ENCODE measurements around the gene RAB31.

DNA sequence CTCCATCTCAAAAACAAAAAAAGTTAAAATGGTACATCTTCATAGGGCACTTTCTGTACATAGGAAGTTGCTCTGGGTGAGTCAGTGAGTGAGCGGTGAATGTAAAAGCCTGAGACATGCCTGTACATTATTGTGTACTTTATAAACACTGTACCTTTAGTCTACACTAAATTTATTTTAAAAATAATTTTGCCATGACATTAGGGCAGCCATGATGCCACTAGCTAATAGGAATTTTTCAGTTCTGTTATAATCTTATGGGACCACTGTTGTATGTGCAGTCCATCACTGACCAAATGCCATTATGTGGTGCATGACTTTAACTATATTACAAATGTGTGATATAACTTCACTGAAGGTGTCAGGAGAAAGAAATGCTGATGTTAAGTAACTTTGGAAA is 166.6 kb downstream of the RAB31 start:
- TF ChIP-seq, protein P1, sequence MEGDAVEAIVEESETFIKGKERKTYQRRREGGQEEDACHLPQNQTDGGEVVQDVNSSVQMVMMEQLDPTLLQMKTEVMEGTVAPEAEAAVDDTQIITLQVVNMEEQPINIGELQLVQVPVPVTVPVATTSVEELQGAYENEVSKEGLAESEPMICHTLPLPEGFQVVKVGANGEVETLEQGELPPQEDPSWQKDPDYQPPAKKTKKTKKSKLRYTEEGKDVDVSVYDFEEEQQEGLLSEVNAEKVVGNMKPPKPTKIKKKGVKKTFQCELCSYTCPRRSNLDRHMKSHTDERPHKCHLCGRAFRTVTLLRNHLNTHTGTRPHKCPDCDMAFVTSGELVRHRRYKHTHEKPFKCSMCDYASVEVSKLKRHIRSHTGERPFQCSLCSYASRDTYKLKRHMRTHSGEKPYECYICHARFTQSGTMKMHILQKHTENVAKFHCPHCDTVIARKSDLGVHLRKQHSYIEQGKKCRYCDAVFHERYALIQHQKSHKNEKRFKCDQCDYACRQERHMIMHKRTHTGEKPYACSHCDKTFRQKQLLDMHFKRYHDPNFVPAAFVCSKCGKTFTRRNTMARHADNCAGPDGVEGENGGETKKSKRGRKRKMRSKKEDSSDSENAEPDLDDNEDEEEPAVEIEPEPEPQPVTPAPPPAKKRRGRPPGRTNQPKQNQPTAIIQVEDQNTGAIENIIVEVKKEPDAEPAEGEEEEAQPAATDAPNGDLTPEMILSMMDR (IDR thresholded peaks at IDR 0.05 in 4 of 5, conservative IDR thresholded peaks at IDR 0.05 in 1 of 5) = no peak
- TF ChIP-seq POLR2A (IDR thresholded peaks at IDR 0.05) = no peak

Data from gastrocnemius medialis (tissue), 4 donors.